HepG2 (cell line): ENCODE results near the gene TP53AIP1. TPM values are rescaled to one million over a fixed set of nuclear protein-coding genes. Genes with fewer than 3 reads are reported as not detected.

Experiments used
- ATAC-seq: fragments of 200-7000 bp; cut with Tn5 transposase; 3 replicates; pipeline ENCODE4 v1.9.1; 2020; ENCODE audit warnings: mild to moderate bottlenecking, moderate library complexity
- BruUV-seq: library from RNA; stranded (reverse); fragments of 400-500 nt; replicated peaks from 2 replicates; lab custom pipeline; 2021; lab: Mats Ljungman, UMichigan
- CTCF ChIA-PET: fragments of 300-600 bp; formaldehyde crosslinking; extraction: SDS; loops from one replicate; lab custom pipeline; 2021; ENCODE audit warnings: low total read pairs, inconsistent platforms, low intra/inter-chr PET ratio; lab: Yijun Ruan, JAX
- POLR2A ChIA-PET: fragments of 350-600 bp; sonication (Branson Sonifier 250); formaldehyde crosslinking; loops from one replicate; lab custom pipeline; 2020; ENCODE audit warnings: antibody characterized with exemption, inconsistent platforms; lab: Yijun Ruan, JAX
- DNase-seq: peaks from one replicate; pipeline ENCODE4 v3.0.0-alpha.2; 2015; ENCODE audit warnings: low spot score
- FAIRE-seq: peaks from 3 replicates; lab custom pipeline; 2011; peaks lifted over from hg19 to GRCh38; lab: Jason Lieb, UNC
- H2AFZ ChIP-seq: one replicate; pipeline ENCODE4 v1.6.1; 2011; ENCODE audit warnings: low read length, inconsistent platforms
- H3K27ac ChIP-seq: fragments of 300-600 bp; 3 replicates; pipeline ENCODE4 v1.8.0; 2011; ENCODE audit warnings: mixed run types, mild to moderate bottlenecking, mixed read lengths, low read length, inconsistent platforms; ENCODE audit not compliant: insufficient read depth; ENCODE audit errors: extremely low read length
- H3K27me3 ChIP-seq, 2 experiments: fragments of 200-600 bp in 1 of 2; 2 replicates in 1 of 2; 3 replicates in 1 of 2; pipeline versions ENCODE4 v1.6.0 to v1.8.0; 2011; ENCODE audit warnings: low read length in 2 of 2, mild to moderate bottlenecking in 2 of 2, moderate library complexity in 2 of 2, inconsistent platforms in 1 of 2; ENCODE audit not compliant: insufficient read depth in 2 of 2, control insufficient read depth in 1 of 2
- H3K36me3 ChIP-seq, 2 experiments: fragments of 200-600 bp in 1 of 2; replicated peaks in 1 of 2; 2 replicates in 1 of 2; 3 replicates in 1 of 2; pipeline versions ENCODE4 v1.5.1 to v1.8.0; 2011; ENCODE audit warnings: low read length in 2 of 2, inconsistent platforms in 1 of 2; ENCODE audit not compliant: insufficient read depth in 2 of 2, control insufficient read depth in 1 of 2
- H3K4me1 ChIP-seq: 2 replicates; pipeline ENCODE4 v1.5.1; 2012; ENCODE audit warnings: low read length, inconsistent platforms; ENCODE audit not compliant: insufficient read depth
- H3K4me2 ChIP-seq: 2 replicates; pipeline ENCODE4 v1.6.0; 2011; ENCODE audit warnings: low read depth, low read length, inconsistent platforms
- H3K4me3 ChIP-seq, 3 experiments: fragments of 200-600 bp in 1 of 3; sonication (generic), shearing (Covaris generic) in 1 of 3; replicated peaks in 1 of 3; 2 replicates each; pipeline ENCODE4 v1.5.1; 2011 to 2016; ENCODE audit warnings: low read length in 3 of 3, inconsistent platforms in 2 of 3, low read depth in 2 of 3, mild to moderate bottlenecking in 2 of 3, control low read depth in 1 of 3, mixed read lengths in 1 of 3; ENCODE audit not compliant: insufficient read depth in 1 of 3
- H3K79me2 ChIP-seq: one replicate; pipeline ENCODE4 v1.6.1; 2011; ENCODE audit warnings: low read length, inconsistent platforms; ENCODE audit not compliant: insufficient read depth
- H3K9ac ChIP-seq: 2 replicates; pipeline ENCODE4 v1.6.0; 2011; ENCODE audit warnings: mild to moderate bottlenecking, low read depth, low read length, inconsistent platforms; ENCODE audit not compliant: insufficient read depth
- H3K9me3 ChIP-seq: 2 replicates; pipeline ENCODE4 v1.5.1; 2012; ENCODE audit warnings: mild to moderate bottlenecking, low read length
- H4K20me1 ChIP-seq: 2 replicates; pipeline ENCODE4 v1.6.0; 2011; ENCODE audit warnings: inconsistent platforms, mild to moderate bottlenecking, low read length, moderate library complexity; ENCODE audit not compliant: insufficient read depth
- CBX5 ChIP-seq: sonication (generic); formaldehyde crosslinking; IDR thresholded peaks from 2 replicates; pipeline ENCODE4 v1.4.0; 2020; ENCODE audit warnings: missing genetic modification reagents, borderline replicate concordance
- CREM ChIP-seq, 2 experiments: sonication (generic) in 1 of 2; formaldehyde crosslinking in 1 of 2; IDR thresholded peaks; 2 replicates each; pipeline versions ENCODE4 v1.4.0 to v1.6.1; 2016 to 2020; ENCODE audit warnings: antibody characterized with exemption in 1 of 2, mild to moderate bottlenecking in 1 of 2, missing genetic modification reagents in 1 of 2
- HIVEP1 ChIP-seq: sonication (generic); formaldehyde crosslinking; IDR thresholded peaks from 2 replicates; pipeline ENCODE4 v1.4.0; 2020; ENCODE audit warnings: mild to moderate bottlenecking, missing genetic modification reagents
- NBN ChIP-seq: fragments of 450-650 bp; conservative IDR thresholded peaks from 2 replicates; pipeline ENCODE4 v1.6.1; 2017
- NPAS2 ChIP-seq: sonication (generic); formaldehyde crosslinking; IDR thresholded peaks from 2 replicates; pipeline ENCODE4 v1.8.0; 2022; ENCODE audit warnings: mild to moderate bottlenecking, missing genetic modification reagents, borderline replicate concordance
- RARA ChIP-seq: IDR thresholded peaks from 2 replicates; pipeline ENCODE4 v1.6.1; 2016; ENCODE audit warnings: missing genetic modification reagents, missing compliant biosample characterization
- SKIL ChIP-seq: sonication (generic); formaldehyde crosslinking; IDR thresholded peaks from 2 replicates; pipeline ENCODE4 v1.8.0; 2022; ENCODE audit warnings: missing genetic modification reagents, mild to moderate bottlenecking, moderate library complexity, borderline replicate concordance
- STAT6 ChIP-seq: sonication (generic); formaldehyde crosslinking; IDR thresholded peaks from 2 replicates; pipeline ENCODE4 v1.4.0; 2020; ENCODE audit warnings: missing genetic modification reagents, mild to moderate bottlenecking, borderline replicate concordance
- XBP1 ChIP-seq: sonication (generic); formaldehyde crosslinking; IDR thresholded peaks from 2 replicates; pipeline ENCODE4 v1.5.0; 2020; ENCODE audit warnings: missing genetic modification reagents
- ZNF138 ChIP-seq: sonication (generic); formaldehyde crosslinking; IDR thresholded peaks from 2 replicates; pipeline ENCODE4 v1.5.0; 2020; ENCODE audit warnings: mild to moderate bottlenecking, low read depth, missing genetic modification reagents
- ZNF143 ChIP-seq: sonication (generic); formaldehyde crosslinking; IDR thresholded peaks from 2 replicates; pipeline ENCODE4 v1.4.0; 2020; ENCODE audit warnings: missing genetic modification reagents
- ZNF160 ChIP-seq: sonication (generic); formaldehyde crosslinking; IDR thresholded peaks from 2 replicates; pipeline ENCODE4 v1.8.0; 2022; ENCODE audit warnings: mild to moderate bottlenecking, inconsistent platforms, missing genetic modification reagents
- ZNF432 ChIP-seq: sonication (generic); formaldehyde crosslinking; IDR thresholded peaks from 2 replicates; pipeline ENCODE4 v1.5.0; 2020; ENCODE audit warnings: missing genetic modification reagents, mild to moderate bottlenecking, borderline replicate concordance
- WGBS: methylation state at CpG from one replicate; pipeline ENCODE4 v1.1.6; 2017; ENCODE audit warnings: low lambda C conversion rate; 5-methylcytosine and 5-hydroxymethylcytosine counted together
- in situ Hi-C: cut with HindIII; loops from 2 replicates; pipeline ENCODE4 v1.10.0; 2017; ENCODE audit warnings: low pct_unique_long_range_greater_than_20kb; ENCODE audit not compliant: extremely low pct_ligation_motif_present
- intact Hi-C: fragments of 100-400 bp; cut with micrococcal nuclease; formaldehyde crosslinking; loops from one replicate; pipeline ENCODE4 v1.10.0; 2022; ENCODE audit not compliant: unreplicated experiment
- polyA plus RNA-seq, 8 experiments: library from polyadenylated mRNA; depleted of rRNA in 3 of 8; stranded (reverse) in 7 of 8; unstranded in 1 of 8; fragments of >200 nt; fragmentation: Illumina TruSeq in 4 of 8; extraction: Trizol in 4 of 8; gene quantifications; 2 replicates each; pipeline versions ENCODE4 v1.2.1 to v1.2.3, GENCODE V29; 2011 to 2016; ENCODE audit warnings: low read depth in 4 of 8, missing spikeins in 1 of 8, mixed read lengths in 1 of 8; ENCODE audit not compliant: insufficient read depth in 1 of 8
- total RNA-seq, 5 experiments: library from RNA; depleted of rRNA; stranded (reverse); fragments of >200 nt; fragmentation: Illumina TruSeq; extraction: Trizol; gene quantifications; 2 replicates each; pipeline ENCODE4 v1.2.3, GENCODE V29; 2016; ENCODE audit warnings: low read depth in 1 of 5
- TF ChIP-seq, protein P1 (sequence below): sonication (generic); formaldehyde crosslinking; IDR thresholded peaks from 2 replicates; pipeline ENCODE4 v1.4.0; 2020; ENCODE audit warnings: missing genetic modification reagents

The TP53AIP1 gene
- total and polyA plus RNA-seq, 2 of the 13 experiments (the other 11 are each of a cell fraction or from before 2014, with no cell fraction given): 0.11 TPM; not detected in 1

DNA sequence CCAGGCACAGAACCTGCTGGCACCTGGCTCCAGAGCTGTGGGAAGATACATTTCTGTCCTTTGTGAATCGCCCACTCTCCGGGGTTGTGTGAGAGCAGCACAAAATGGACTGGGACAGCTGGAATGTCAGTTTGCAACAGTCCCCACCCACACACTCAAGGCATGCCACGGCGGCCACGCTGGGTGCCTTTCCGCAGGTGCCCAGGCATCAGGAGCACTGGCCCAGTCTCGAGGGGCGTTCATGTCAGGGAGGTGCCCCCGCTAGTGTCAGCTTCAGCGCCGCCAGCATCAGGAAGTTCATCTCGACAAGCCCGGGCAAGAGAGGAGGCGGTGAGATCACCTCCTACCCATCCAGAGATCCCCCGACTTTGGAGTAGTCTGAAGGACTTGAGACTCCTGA lies 2.1 kb downstream of the TP53AIP1 start:
- H3K36me3 ChIP-seq: no peaks in the 10 kb centered on the region
- DNase-seq (no peak), ATAC-seq (no peak), FAIRE-seq (no peak)
- no peaks in the 10 kb centered on the region for H3K4me1 ChIP-seq
- H3K9ac ChIP-seq: no peak overlapping the region
- H3K4me2 ChIP-seq: no peak overlapping the region
- intact Hi-C loops (no loop called here), in situ Hi-C loops (no loop called here)
- no peak overlapping the region for H3K4me3 ChIP-seq
- no peaks in the 10 kb centered on the region for H4K20me1 ChIP-seq
- TF ChIP-seq ZNF143 (CRISPR knock-in tag) (no peak), NPAS2 (CRISPR knock-in tag) (no peak), ZNF160 (CRISPR knock-in tag) (no peak), STAT6 (CRISPR knock-in tag) (no peak), SKIL (CRISPR knock-in tag) (no peak), NBN (no peak), CREM (IDR thresholded peaks at IDR 0.05) (no peak), CREM (CRISPR knock-in tag; IDR thresholded peaks at IDR 0.05) (no peak), HIVEP1 (CRISPR knock-in tag) (no peak), ZNF138 (CRISPR knock-in tag) (no peak), RARA (CRISPR knock-in tag) (no peak), ZNF432 (CRISPR knock-in tag) (no peak), XBP1 (no peak), CBX5 (no peak)
- TF ChIP-seq, protein P1, sequence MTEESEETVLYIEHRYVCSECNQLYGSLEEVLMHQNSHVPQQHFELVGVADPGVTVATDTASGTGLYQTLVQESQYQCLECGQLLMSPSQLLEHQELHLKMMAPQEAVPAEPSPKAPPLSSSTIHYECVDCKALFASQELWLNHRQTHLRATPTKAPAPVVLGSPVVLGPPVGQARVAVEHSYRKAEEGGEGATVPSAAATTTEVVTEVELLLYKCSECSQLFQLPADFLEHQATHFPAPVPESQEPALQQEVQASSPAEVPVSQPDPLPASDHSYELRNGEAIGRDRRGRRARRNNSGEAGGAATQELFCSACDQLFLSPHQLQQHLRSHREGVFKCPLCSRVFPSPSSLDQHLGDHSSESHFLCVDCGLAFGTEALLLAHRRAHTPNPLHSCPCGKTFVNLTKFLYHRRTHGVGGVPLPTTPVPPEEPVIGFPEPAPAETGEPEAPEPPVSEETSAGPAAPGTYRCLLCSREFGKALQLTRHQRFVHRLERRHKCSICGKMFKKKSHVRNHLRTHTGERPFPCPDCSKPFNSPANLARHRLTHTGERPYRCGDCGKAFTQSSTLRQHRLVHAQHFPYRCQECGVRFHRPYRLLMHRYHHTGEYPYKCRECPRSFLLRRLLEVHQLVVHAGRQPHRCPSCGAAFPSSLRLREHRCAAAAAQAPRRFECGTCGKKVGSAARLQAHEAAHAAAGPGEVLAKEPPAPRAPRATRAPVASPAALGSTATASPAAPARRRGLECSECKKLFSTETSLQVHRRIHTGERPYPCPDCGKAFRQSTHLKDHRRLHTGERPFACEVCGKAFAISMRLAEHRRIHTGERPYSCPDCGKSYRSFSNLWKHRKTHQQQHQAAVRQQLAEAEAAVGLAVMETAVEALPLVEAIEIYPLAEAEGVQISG (CRISPR knock-in tag): no peak
- no peaks in the 10 kb centered on the region for H3K79me2 ChIP-seq
- H3K27ac ChIP-seq: no peak overlapping the region
- CTCF ChIA-PET: no interaction called here
- WGBS: 30% methylated on average over 3 of the region's 15 CpGs
- H3K9me3 ChIP-seq: no peaks in the 10 kb centered on the region
- BruUV-seq: no TSS peak
- H2AFZ ChIP-seq: no peak overlapping the region
- POLR2A ChIA-PET: no interaction called here
- H3K27me3 ChIP-seq: peaks cover 14 to 72% of the 10 kb centered on the region in 2 experiments; a peak in 3 of 5 replicates
